ENCODE data around the gene PLPPR1. TPM values are rescaled to one million over a fixed set of nuclear protein-coding genes. Genes with fewer than 3 reads are reported as not detected.

PLPPR1 gene
- total RNA-seq, 4 donors from 2014 or later, result 0.54 TPM; not detected in 3

- no peak overlapping the region for H3K27ac ChIP-seq
- H3K4me3 ChIP-seq, result no peak overlapping the region
- H3K27me3 ChIP-seq, result no peaks in the 10 kb centered on the region
- no peaks in the 10 kb centered on the region for H3K9me3 ChIP-seq
- no peak for DNase-seq
- H3K36me3 ChIP-seq, result no peaks in the 10 kb centered on the region
- H3K4me1 ChIP-seq, result peaks cover 0 to 7% (median 0%) of the 10 kb centered on the region in 4 donors
- TF ChIP-seq CTCF (IDR thresholded peaks at IDR 0.05), result no peak
- no peak for TF ChIP-seq POLR2A (IDR thresholded peaks at IDR 0.05)
Measured at GRCh38 chr9:101229606-101230005, 201.1 kb downstream of the PLPPR1 start.

GRCh38 chr9:101232405-101232977, 204.0 kb downstream of the PLPPR1 start:
- Histone ChIP-seq H3K27me3 (no peaks in the 10 kb centered on the region), H3K4me1 (peaks cover 0 to 7% (median 0%) of the 10 kb centered on the region in 4 donors), H3K9me3 (no peaks in the 10 kb centered on the region), H3K36me3 (no peaks in the 10 kb centered on the region), H3K4me3 (no peak overlapping the region), H3K27ac (no peak overlapping the region)
- TF ChIP-seq POLR2A (IDR thresholded peaks at IDR 0.05) (no peak), CTCF (IDR thresholded peaks at IDR 0.05) (no peak)
- no peak for DNase-seq

- no peak for DNase-seq
- TF ChIP-seq POLR2A (IDR thresholded peaks at IDR 0.05), result no peak
- TF ChIP-seq CTCF (IDR thresholded peaks at IDR 0.05), result peak in 3 of 6 experiments; percentile 53 to 62 (median 55)
- no peaks in the 10 kb centered on the region for H3K36me3 ChIP-seq
- no peak overlapping the region for H3K4me3 ChIP-seq
- peaks cover 0 to 7% (median 0%) of the 10 kb centered on the region in 4 donors for H3K4me1 ChIP-seq
- no peak overlapping the region for H3K27ac ChIP-seq
- no peaks in the 10 kb centered on the region for H3K27me3 ChIP-seq
- no peaks in the 10 kb centered on the region for H3K9me3 ChIP-seq
Measured at GRCh38 chr9:101235105-101235866, 206.8 kb downstream of the PLPPR1 start.

GRCh38 chr9:101242651-101243050, 214.1 kb downstream of the PLPPR1 start:
- Histone ChIP-seq H3K27me3 (no peaks in the 10 kb centered on the region), H3K27ac (no peak overlapping the region), H3K4me1 (no peaks in the 10 kb centered on the region), H3K4me3 (no peak overlapping the region), H3K9me3 (no peaks in the 10 kb centered on the region), H3K36me3 (no peaks in the 10 kb centered on the region)
- TF ChIP-seq CTCF (IDR thresholded peaks at IDR 0.05) (no peak), POLR2A (IDR thresholded peaks at IDR 0.05) (no peak)
- no peak for DNase-seq

GRCh38 chr9:101246691-101247090, 218.2 kb downstream of the PLPPR1 start:
- no peaks in the 10 kb centered on the region for H3K27me3 ChIP-seq
- no peaks in the 10 kb centered on the region for H3K36me3 ChIP-seq
- H3K9me3 ChIP-seq, result no peaks in the 10 kb centered on the region
- H3K4me3 ChIP-seq, result no peak overlapping the region
- H3K4me1 ChIP-seq, result no peaks in the 10 kb centered on the region
- TF ChIP-seq CTCF (IDR thresholded peaks at IDR 0.05) (no peak), POLR2A (IDR thresholded peaks at IDR 0.05) (no peak)
- no peak overlapping the region for H3K27ac ChIP-seq
- no peak for DNase-seq

Measured in Peyer's patch (tissue), 4 donors.